NCI-H2029 (cell line): ENCODE measurements around the gene ZNF691.
A peak's percentile ranks its signal among the peaks of the same experiment; 100 is the strongest.
"Not testable (repeated sequence)": the region's sequence is repeated elsewhere in the genome, so short reads cannot be mapped to it uniquely, and the experiment has no call there.

ENCODE experiments used
- DNase-seq: peaks from one replicate; lab custom pipeline; 2025; lab: John Stamatoyannopoulos, UW

Gene ZNF691

DNA sequence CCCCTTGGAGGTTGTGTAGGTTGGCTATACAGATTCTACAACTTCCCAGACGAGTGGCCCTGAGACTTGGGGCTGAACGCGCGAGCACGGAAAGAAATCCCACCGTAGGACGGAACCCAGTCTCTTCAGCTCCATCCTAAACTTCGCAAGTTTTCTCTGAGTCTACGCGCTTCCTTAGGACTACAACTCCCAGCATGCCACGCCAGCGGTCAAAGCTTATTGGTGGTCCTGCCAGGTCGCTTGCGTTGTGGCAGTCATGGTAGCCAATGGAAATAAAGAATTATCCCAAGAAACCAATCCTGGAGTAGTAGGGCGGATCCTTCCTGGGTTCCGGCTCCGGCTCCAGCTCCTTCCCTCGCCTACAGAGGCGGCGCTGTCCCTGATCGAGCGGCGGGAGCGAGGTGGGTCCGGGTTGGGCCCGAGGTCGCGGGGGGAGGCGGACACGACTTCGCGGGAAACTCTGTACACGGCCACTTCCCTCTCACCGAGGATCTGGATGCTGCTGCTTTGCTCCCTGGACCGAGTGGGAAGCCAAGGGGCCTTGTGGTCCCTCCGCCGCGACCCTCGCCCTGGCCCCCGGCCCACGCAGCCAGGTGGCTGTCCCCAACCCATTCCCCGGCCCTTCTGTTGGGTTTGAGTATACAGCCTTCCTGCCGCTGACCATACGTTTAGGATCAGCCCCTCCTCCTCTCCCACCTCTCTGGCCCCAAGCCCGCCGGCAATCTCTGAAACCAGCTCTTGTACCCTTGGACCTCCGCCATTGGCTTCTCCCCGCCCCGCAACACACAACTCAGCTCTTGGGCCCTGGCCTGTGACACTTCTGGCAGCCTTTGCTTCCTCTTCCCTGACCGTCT lies at the start of gene ZNF691:
ZNF691 (plus strand) TSS at position 357 of the 854 bp plus-strand sequence. CDS start 3,046 bp downstream, outside the sequence.
- DNase-seq: peak; percentile 99

- no peak for DNase-seq
These were observed 49.0 kb upstream of the ZNF691 start for GRCh38 chr1:42797414-42797813.

GRCh38 chr1:42797979-42798378 lies 48.4 kb upstream of the ZNF691 start:
- DNase-seq: no peak

DNA sequence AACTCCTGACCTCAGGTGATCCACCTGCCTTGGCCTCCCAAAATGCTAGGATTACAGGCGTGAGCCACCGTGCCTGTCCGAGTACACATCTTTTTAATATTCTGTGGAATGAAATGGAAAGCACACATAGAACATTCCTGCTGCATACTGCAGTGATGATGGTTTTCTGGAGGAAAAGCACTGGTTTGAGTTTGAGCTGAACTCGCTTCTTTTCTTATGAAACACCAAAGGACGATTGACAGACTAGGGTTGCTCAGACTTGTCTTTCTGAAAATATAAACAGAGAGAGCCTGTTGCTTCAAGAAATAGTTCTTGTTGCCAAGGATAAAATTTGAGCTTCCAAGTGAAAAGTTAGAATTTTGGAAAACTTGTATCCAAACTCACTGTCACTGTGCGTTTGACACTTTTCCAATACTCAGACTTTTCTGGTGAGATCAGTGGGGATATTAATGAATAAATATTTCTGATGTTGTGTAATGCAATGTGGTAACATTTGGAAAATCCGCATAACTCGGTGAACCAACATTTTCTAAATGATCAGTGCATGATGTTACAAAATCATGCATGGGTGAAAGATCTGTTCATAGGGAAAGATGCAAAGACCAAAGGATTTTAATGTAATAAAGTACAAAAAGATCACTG lies 44.5 kb upstream of the ZNF691 start:
- DNase-seq: no peak

DNA sequence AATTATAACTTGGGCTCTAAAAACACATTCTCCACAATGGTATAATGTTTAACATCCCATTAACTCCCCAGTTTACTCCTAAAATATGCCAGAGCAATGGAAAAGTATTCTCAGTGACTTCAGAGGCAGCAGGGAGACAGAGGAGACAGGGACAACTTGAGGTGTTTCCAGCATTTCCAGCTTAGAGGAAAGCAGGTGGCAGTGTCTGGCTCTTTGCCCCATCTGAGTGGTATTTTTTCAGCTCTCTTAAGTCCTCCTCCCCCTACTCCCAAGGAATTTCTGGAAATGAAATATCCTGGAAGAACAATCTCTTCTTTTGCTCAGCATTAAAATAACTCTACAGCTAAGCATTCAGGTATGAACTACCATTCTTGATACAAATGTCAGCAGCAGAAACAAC lies 40.2 kb upstream of the ZNF691 start:
- no peak for DNase-seq

DNA sequence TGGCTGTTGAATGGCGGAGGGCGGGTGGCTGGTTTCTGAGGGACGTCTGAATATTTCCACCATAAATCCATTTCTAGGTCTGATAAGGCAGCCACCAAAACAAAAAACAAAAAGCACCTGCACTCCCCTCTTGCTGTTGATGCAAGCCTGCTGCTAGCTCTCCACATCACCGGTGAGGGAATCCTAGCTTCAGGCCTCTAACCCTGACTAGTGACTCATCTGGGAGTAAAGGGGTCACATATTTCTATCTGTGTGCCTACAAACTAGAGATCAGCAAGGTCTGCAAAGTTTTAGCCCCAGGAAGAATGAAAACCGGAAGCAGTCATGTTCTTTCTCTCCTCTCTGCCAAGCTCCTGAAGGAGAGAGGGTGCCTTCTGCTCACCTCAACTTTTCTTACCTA lies 39.8 kb upstream of the ZNF691 start:
- DNase-seq: no peak

- no peak for DNase-seq
These were observed 39.3 kb upstream of the ZNF691 start for GRCh38 chr1:42807056-42807668.

GRCh38 chr1:42814815-42815214 lies 31.6 kb upstream of the ZNF691 start:
- not testable (repeated sequence) for DNase-seq

- peak; percentile 44 for DNase-seq
These were observed 30.4 kb upstream of the ZNF691 start for GRCh38 chr1:42815941-42816584.

GRCh38 chr1:42816585-42817439 lies 29.6 kb upstream of the ZNF691 start, which contains the start of the genes ERMAP and SVBP:
Gene ERMAP (plus strand): TSS chr1:42817122. CDS start chr1:42830449, 13,327 bp downstream.
Gene SVBP (minus strand): TSS chr1:42817397. CDS start chr1:42816544, 853 bp downstream.
- peak; percentile 94 for DNase-seq

DNA sequence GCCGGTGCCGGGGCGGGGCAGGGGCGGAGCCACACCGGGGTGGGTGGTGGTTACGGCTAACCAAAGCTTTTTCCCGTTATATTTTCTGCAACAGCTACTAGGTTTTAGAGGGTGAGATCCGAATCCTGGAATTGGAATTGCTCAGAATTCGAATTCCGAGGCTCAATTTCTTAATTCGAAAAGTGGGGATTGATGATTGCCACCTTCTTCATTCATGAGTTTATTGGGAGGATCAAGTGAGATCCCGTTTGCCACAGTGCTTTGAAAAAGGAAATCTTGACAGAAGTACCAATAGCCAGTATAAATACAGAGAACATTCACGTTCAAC lies 29.0 kb upstream of the ZNF691 start:
- no peak for DNase-seq

DNA sequence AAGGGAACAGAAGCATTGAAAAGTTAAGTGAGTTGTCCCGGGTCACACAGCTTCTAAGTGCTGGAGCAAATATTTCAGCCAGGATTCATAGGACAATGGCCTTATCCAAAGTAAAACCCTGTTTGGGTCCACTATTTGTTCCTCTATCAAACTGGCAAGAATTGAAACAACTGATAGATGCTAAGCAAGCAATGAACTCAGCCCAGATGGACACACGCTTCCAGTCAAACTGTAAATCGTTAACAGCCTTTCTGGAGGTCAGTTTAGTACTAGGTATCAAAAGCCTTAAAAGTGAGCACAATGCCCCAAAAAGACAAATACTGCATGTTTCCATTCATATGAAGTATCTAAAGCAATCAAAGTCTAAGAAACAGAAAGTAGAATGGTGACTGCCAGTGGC lies 28.4 kb upstream of the ZNF691 start:
- DNase-seq: no peak

- DNase-seq: no peak
These were observed 25.6 kb upstream of the ZNF691 start for GRCh38 chr1:42820813-42821212.

DNA sequence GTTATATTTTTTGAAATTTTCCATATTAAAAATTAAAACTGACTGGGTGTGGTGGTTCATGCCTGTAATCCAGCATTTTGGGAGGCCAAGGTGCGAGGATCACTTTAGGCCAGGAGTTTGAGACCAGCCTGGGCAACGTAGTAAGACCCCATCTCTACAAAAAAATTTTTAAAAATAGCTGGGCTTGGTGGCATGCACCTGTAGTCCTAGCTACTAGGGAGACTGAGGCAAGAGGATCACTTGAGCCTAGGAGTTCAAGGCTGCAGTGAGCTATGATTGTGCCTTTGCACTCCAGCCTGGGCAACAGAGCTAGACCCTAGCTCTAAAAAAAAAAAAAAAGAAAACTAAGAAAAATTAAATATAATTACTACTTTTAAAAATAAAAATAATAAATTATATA lies 24.7 kb upstream of the ZNF691 start:
- DNase-seq: no peak

DNA sequence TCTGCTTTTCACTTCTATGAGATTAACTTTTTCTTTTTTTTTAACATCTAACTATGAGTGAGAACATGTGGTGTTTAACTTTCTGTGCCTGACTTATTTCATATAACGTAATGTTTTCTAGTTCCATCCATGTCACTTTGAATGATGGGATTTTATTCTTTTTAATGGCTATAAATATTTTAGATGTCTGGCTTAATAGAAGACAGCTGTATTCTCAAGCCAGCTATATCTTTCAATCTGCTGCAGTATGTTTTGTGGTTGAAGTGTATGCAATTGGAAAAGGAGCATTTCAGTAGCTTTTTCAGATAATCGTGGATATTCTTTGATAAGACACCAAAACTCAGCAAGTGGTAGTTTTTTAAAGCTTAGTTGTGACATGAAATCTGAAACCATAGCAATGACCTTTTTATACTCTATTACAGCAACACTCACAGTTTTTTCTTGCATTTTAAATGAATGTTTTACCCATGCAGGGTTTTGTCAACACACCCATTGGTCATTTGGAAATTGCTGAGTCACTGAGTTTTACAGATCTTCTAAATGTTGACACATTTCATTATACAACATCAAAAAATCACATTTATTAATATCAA lies 23.5 kb upstream of the ZNF691 start:
- DNase-seq: no peak

DNA sequence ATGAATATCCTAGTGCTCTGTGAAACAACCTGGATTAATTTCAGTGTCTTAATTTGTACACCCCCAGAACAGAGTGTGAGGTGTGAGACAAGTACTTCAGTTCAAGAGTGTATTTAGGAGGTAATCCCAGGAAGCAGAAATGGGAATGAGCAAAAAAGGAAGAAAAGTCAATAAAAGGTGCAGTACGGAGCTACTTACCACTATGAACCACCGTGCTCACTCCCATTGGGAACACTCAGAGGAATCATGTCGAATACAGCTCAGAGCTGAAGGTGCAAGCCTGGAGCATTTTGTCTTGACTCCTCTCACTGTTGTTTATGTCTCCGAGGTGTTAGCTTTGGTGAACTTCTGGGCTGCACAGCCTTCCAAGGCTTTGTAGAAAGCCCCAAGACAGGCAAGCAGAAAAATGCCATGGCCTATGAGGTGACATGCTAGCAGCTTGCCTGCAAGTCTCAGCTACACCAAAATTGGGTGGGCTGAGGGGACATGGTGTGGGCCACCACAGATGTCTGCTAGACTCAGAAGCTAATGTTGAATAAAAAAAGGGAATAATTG lies 21.9 kb upstream of the ZNF691 start:
- peak; percentile 23 for DNase-seq

DNA sequence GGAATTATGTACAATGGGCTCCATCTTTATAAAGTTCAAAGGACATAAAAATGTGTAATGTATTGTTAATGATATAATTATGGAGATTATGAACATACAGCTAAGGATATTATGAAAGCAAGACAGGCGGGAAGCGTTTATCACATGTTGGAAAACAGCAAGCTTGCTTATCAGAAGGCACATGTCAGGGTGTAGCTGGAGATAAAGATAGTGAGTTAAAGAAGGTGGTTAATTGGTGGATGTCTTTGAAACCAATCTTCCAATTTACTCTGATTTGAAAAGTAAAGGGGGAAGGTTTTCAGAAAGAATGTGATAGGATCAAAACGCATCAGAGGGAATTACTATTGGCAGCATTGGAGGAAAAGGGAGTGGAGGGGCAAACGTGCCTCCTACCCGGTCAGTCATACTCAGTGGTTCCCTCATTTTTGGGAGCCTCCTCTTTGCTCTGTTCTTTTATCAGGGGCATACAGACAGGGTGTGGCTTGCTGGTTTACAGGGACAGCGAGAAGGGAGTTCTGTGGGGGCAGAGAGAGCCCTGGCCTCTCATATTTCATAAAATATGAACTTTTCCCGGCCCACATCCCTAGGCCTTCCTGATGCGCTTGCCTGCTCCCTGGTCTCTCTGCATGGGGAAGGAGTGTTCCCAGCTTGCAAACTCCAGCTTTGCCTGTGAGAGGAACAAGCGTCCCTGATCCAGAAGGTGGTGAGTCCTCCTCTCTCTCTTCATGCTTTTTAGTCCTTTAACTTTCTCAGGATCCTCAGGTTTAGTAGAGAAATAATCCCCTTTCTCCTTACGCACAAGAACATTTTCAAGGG lies 21.2 kb upstream of the ZNF691 start:
- no peak for DNase-seq

DNA sequence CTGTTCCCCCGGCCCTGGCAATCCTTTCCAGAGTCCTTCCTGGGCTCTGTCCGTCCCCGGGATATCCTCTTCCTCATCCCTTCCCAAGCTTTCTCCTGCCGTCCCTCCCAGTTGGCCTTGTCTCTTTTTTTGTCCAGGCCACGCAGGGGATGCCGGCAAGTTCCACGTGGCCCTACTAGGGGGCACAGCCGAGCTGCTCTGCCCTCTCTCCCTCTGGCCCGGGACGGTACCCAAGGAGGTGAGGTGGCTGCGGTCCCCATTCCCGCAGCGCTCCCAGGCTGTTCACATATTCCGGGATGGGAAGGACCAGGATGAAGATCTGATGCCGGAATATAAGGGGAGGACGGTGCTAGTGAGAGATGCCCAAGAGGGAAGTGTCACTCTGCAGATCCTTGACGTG lies 15.8 kb upstream of the ZNF691 start:
- no peak for DNase-seq

GRCh38 chr1:42831273-42831672 lies 15.1 kb upstream of the ZNF691 start:
- DNase-seq: no peak
